Spleen (tissue), 11 donors: ENCODE measurements around the gene DLG5. TPM values are rescaled to one million over a fixed set of nuclear protein-coding genes. Genes with fewer than 3 reads are reported as not detected.

Experiments
- DNase-seq: peaks from one replicate; pipeline ENCODE4 v3.0.0-alpha.2; 2020
- H3K27ac ChIP-seq, 8 donors: fragments of 200-600 bp; sonication (generic) in 7 of 8; 1 replicate in 4 of 8; 2 replicates in 4 of 8; pipeline versions ENCODE4 v1.5.0 to v1.8.0; 2016 to 2021; ENCODE audit warnings: inconsistent platforms in 4 of 8, mild to moderate bottlenecking in 4 of 8, moderate library complexity in 1 of 8
- H3K27me3 ChIP-seq, 7 donors: fragments of 200-600 bp; sonication (generic) in 6 of 7; replicated peaks in 1 of 7; 1 replicate in 4 of 7; 2 replicates in 3 of 7; pipeline versions ENCODE4 v1.5.0 to v1.8.0; 2016 to 2021; ENCODE audit warnings: inconsistent platforms in 3 of 7, mild to moderate bottlenecking in 1 of 7
- H3K36me3 ChIP-seq, 6 donors: fragments of 200-600 bp; sonication (generic) in 5 of 6; 1 replicate in 4 of 6; 2 replicates in 2 of 6; pipeline versions ENCODE4 v1.5.0 to v1.8.0; 2016 to 2021; ENCODE audit warnings: inconsistent platforms in 2 of 6
- H3K4me1 ChIP-seq, 6 donors: fragments of 200-600 bp; sonication (generic) in 5 of 6; 1 replicate in 3 of 6; 2 replicates in 3 of 6; pipeline versions ENCODE4 v1.5.0 to v1.8.0; 2016 to 2021; ENCODE audit warnings: inconsistent platforms in 3 of 6
- H3K4me3 ChIP-seq, 8 donors: fragments of 200-600 bp; sonication (generic) in 7 of 8; 1 replicate in 4 of 8; 2 replicates in 4 of 8; pipeline versions ENCODE4 v1.5.0 to v1.8.0; 2016 to 2021; ENCODE audit warnings: inconsistent platforms in 4 of 8, mild to moderate bottlenecking in 4 of 8, moderate library complexity in 2 of 8
- H3K9me3 ChIP-seq, 8 donors: fragments of 200-600 bp; sonication (generic) in 7 of 8; 1 replicate in 4 of 8; 2 replicates in 4 of 8; pipeline versions ENCODE4 v1.5.0 to v1.8.0; 2016 to 2021; ENCODE audit warnings: inconsistent platforms in 4 of 8
- POLR2A ChIP-seq, 3 donors: fragments of 450-650 bp; IDR thresholded peaks; one replicate each; pipeline ENCODE4 v1.5.1; 2017; ENCODE audit warnings: antibody characterized with exemption in 3 of 3, mild to moderate bottlenecking in 1 of 3
- POLR2AphosphoS5 ChIP-seq, 3 donors: sonication (generic); formaldehyde crosslinking; IDR thresholded peaks; one replicate each; pipeline ENCODE4 v1.5.1; 2017; ENCODE audit warnings: antibody characterized with exemption in 3 of 3
- WGBS, 5 donors: extraction: QIAGEN DNeasy Blood & Tissue Kit in 3 of 5; methylation state at CpG; one replicate each; pipeline versions ENCODE4 v1.1.5 to v1.1.7; 2013 to 2018; 5-methylcytosine and 5-hydroxymethylcytosine counted together
- intact Hi-C: fragments of 100-400 bp; cut with DNase I; formaldehyde crosslinking; loops from one replicate; pipeline ENCODE4 v1.15.0; 2023; ENCODE audit warnings: low total_unique reads
- polyA plus RNA-seq, 3 donors: library from polyadenylated mRNA; stranded (reverse); fragments of 200-250 nt; gene quantifications; one replicate each; pipeline ENCODE4 v1.2.1, GENCODE V29; 2013
- total RNA-seq, 7 donors: library from RNA; depleted of rRNA in 3 of 7; stranded (reverse); fragments of >200 nt in 3 of 7; fragmentation: NEBNext Ultra II Directional in 4 of 7; extraction: Animal tissue kit (Norgen Biotek cat#: 25700) in 4 of 7; gene quantifications; one replicate each; pipeline versions ENCODE4 v1.1.0 to v1.2.1, GENCODE V29; 2016 to 2021
- TF ChIP-seq, protein P1 (sequence below), 11 experiments: fragments of 200-600 bp in 7 of 11; fragments of 450-650 bp in 4 of 11; sonication (generic) in 4 of 11; IDR thresholded peaks in 8 of 11; conservative IDR thresholded peaks in 3 of 11; 1 replicate in 7 of 11; 2 replicates in 4 of 11; pipeline versions ENCODE4 v1.4.0 to v1.8.0; 2016 to 2021; ENCODE audit warnings: antibody characterized with exemption in 11 of 11, inconsistent platforms in 4 of 11, mild to moderate bottlenecking in 1 of 11
- donor health status: healthy with polysubstance abuse.
- donor health status: DM: no; HTN: no; CAD: no; lungs with moderate emphysema.
- donor health status: DM: no; HTN: no; CAD: no.
- donor health status: Bipolar disorder and iron deficiency.
- donor health status: healthy.
- donor health status: DM: no; HTN: no; CAD: no.
- donor health status: DM: yes; HTN: yes; CAD: no.

Gene DLG5
- total and polyA plus RNA-seq, 10 donors = 2.0 to 14.4 (median 8.8) TPM

DNA sequence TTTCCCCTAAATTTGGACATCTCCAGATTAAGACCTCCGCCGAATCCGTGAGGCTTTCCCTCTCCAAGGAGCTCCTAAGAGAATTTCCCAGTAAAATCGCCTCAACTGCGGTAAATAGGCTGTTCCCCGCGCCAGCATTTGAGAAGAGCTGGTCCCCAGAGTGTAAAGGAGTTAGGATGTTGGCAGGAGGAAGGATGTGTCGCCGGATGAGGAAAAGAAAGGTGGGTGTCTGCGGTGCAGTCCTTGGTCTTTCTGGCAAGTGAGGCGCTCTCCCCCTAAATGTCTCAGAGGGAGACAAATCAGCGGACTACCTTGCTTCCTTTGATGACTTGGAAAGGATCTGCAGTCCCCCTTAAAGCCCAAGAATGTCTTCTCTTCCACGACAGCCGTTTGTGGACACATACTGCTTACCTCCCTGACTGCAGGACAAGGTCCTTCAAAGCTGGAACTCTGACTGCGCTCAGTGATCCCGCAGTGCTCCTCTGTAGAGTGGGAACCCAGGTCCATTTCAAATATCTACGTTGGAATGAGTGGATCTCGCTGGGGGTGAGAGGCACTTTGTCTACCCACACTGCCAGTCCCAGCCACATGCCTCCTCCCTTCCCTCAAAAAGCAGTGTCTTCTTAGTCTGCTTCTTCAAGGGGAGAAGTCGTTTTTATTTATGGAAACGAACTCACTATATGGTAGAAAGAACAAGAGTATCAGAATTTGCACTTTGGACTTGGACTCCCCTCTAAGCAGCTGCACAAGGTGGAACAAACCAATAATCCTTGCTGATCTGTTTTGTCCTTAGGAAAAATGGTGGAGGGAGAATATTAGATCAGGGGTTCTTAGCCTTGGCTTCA is 1.1 kb upstream of the DLG5 start:
- Histone ChIP-seq H3K36me3 (no peaks in the 10 kb centered on the region), H3K27ac (peak overlapping the region in 4 of 8 donors; percentile 25 to 66 (median 62)), H3K4me3 (peak overlapping the region in 6 of 8 donors; percentile 39 to 81 (median 56)), H3K27me3 (peaks cover 0 to 79% (median 31%) of the 10 kb centered on the region in 7 donors), H3K9me3 (no peaks in the 10 kb centered on the region), H3K4me1 (peaks cover 8 to 28% (median 21%) of the 10 kb centered on the region in 6 donors)
- DNase-seq = no peak
- WGBS, 5 donors = 22 to 28% (median 24%) methylated on average over 20 of the region's 20 CpGs
- TF ChIP-seq, protein P1, sequence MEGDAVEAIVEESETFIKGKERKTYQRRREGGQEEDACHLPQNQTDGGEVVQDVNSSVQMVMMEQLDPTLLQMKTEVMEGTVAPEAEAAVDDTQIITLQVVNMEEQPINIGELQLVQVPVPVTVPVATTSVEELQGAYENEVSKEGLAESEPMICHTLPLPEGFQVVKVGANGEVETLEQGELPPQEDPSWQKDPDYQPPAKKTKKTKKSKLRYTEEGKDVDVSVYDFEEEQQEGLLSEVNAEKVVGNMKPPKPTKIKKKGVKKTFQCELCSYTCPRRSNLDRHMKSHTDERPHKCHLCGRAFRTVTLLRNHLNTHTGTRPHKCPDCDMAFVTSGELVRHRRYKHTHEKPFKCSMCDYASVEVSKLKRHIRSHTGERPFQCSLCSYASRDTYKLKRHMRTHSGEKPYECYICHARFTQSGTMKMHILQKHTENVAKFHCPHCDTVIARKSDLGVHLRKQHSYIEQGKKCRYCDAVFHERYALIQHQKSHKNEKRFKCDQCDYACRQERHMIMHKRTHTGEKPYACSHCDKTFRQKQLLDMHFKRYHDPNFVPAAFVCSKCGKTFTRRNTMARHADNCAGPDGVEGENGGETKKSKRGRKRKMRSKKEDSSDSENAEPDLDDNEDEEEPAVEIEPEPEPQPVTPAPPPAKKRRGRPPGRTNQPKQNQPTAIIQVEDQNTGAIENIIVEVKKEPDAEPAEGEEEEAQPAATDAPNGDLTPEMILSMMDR (IDR thresholded peaks at IDR 0.05 in 8 of 11, conservative IDR thresholded peaks at IDR 0.05 in 3 of 11) = no peak
- TF ChIP-seq POLR2A (IDR thresholded peaks at IDR 0.05) (no peak), POLR2AphosphoS5 (IDR thresholded peaks at IDR 0.05) (no peak)
- intact Hi-C loops = no loop called here

GRCh38 chr10:77925795-77926565 is 575 bp downstream of the DLG5 start:
- H3K4me1 ChIP-seq = peaks cover 8 to 28% (median 21%) of the 10 kb centered on the region in 6 donors
- intact Hi-C loops = no loop called here
- H3K9me3 ChIP-seq = no peaks in the 10 kb centered on the region
- peaks cover 0 to 85% (median 31%) of the 10 kb centered on the region in 7 donors for H3K27me3 ChIP-seq
- WGBS, 5 donors = 2 to 5% (median 2%) methylated on average over 10 to 73 of the region's 73 CpGs
- DNase-seq = peak; percentile 80
- H3K4me3 ChIP-seq = peak overlapping the region; percentile 47 to 81 (median 54)
- peak overlapping the region in 5 of 8 donors; percentile 31 to 66 (median 58) for H3K27ac ChIP-seq
- TF ChIP-seq POLR2A (IDR thresholded peaks at IDR 0.05) = no peak
- TF ChIP-seq, protein P1 (IDR thresholded peaks at IDR 0.05 in 8 of 11, conservative IDR thresholded peaks at IDR 0.05 in 3 of 11) = no peak
- peak in 1 of 3 donors; percentile 17 for TF ChIP-seq POLR2AphosphoS5 (IDR thresholded peaks at IDR 0.05)
- H3K36me3 ChIP-seq = no peaks in the 10 kb centered on the region

GRCh38 chr10:77925410-77925794 is 1.2 kb downstream of the DLG5 start:
- DNase-seq = no peak
- H3K27ac ChIP-seq = peak overlapping the region in 3 of 8 donors; percentile 58 to 66 (median 65)
- peak overlapping the region; percentile 47 to 81 (median 54) for H3K4me3 ChIP-seq
- no peaks in the 10 kb centered on the region for H3K9me3 ChIP-seq
- H3K27me3 ChIP-seq = peaks cover 0 to 83% (median 31%) of the 10 kb centered on the region in 7 donors
- intact Hi-C loops = no loop called here
- TF ChIP-seq, protein P1 (IDR thresholded peaks at IDR 0.05 in 8 of 11, conservative IDR thresholded peaks at IDR 0.05 in 3 of 11) = no peak
- TF ChIP-seq POLR2A (IDR thresholded peaks at IDR 0.05) = no peak
- TF ChIP-seq POLR2AphosphoS5 (IDR thresholded peaks at IDR 0.05) = no peak
- H3K4me1 ChIP-seq = peaks cover 8 to 28% (median 21%) of the 10 kb centered on the region in 6 donors
- no peaks in the 10 kb centered on the region for H3K36me3 ChIP-seq
- 31 to 41% (median 37%) methylated on average over 7 of the region's 7 CpGs for WGBS, 5 donors
